ENCODE measurements around the gene ARSG. TPM values are rescaled to one million over a fixed set of nuclear protein-coding genes. Genes with fewer than 3 reads are reported as not detected.

Gene ARSG
- total and polyA plus RNA-seq, 9 of the 15 experiments (the other 6 are each of a cell fraction or from before 2014, with no cell fraction given): 1.0 to 5.6 (median 1.8) TPM

DNA sequence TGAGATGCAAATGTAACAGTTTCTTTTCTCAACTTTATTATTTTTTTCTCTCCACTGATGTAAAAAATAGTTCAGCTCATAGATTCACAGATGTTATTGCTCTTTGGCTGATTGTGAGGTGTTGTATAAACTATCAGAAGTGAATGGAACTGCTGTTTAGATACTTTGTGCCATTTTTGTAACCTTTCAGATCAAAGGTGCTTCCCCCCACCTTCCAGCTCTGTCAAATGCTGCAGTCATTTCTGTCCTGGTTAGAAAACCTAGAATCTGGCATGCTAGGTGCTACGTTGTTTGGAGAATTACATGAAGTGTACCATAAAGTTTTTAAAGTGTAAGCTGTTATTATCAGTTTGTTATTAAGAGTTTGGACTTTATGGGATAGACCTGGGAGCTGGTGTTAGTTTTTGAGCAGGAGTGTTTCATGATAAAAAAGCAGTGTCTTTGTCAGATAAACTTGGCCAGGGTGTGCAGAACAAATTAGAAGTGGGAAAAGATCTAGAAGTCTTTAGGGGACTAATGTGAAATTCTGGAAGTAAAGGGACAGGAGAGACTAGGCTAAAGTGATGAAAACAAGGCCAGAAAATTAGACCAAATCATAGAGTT, 167.8 kb downstream of the ARSG start:
- BruUV-seq (replicated peaks): no TSS peak
- Histone ChIP-seq H3K79me2 (ENCODE audit: control insufficient read depth, insufficient read depth, low read length) (no peaks in the 10 kb centered on the region), H3K4me3 (no peak overlapping the region), H3K9me3 (replicated peaks; ENCODE audit: control insufficient read depth, insufficient read depth, low read depth, low read length) (no peaks in the 10 kb centered on the region), H3K9ac (ENCODE audit: insufficient read depth in 1 of 2, low read depth in 2 of 2, low read length in 2 of 2) (no peak overlapping the region), H3K36me3 (ENCODE audit: control insufficient read depth, insufficient read depth, low read length) (no peaks in the 10 kb centered on the region), H2AFZ (ENCODE audit: low read depth, low read length) (no peak overlapping the region), H3K9me1 (ENCODE audit: control insufficient read depth, insufficient read depth, low read length) (no peaks in the 10 kb centered on the region), H4K20me1 (replicated peaks; ENCODE audit: control insufficient read depth, insufficient read depth, low read length) (no peaks in the 10 kb centered on the region), H3K27ac (ENCODE audit: extremely low read depth, low read depth, low read length) (no peak overlapping the region), H3K4me2 (ENCODE audit: insufficient read depth, low read length) (peak overlapping the region; percentile 29; the same call in 1 of the 2 replicates), H3K4me1 (replicated peaks in 1 of 2; ENCODE audit: control insufficient read depth in 2 of 2, insufficient read depth in 2 of 2, low read length in 2 of 2) (peaks cover 13 to 46% of the 10 kb centered on the region in 2 experiments), H3K27me3 (ENCODE audit: control insufficient read depth in 2 of 2, insufficient read depth in 2 of 2, low read length in 2 of 2) (no peaks in the 10 kb centered on the region)
- ATAC-seq (no peak), DNase-seq (ENCODE audit: extremely low read depth in 1 of 4, low spot score in 3 of 4) (no peak), FAIRE-seq (no peak)
- POLR2A ChIA-PET: interaction anchor here (1.1 to 2.0 kb wide), 4 partner anchors 9 to 266 kb away, joined by 3 to 7 read pairs (median 3); no protein-coding TSS in a partner anchor
- intact Hi-C loops (cut with micrococcal nuclease) (no loop called here), in situ Hi-C loops (cut with MboI) (loop anchor here (25.0 kb wide), 1 partner anchor 497 kb away; no protein-coding TSS in a partner anchor)
- CTCF ChIA-PET (ENCODE audit: low intra/inter-chr PET ratio): interaction anchor here (0.6 kb wide), 1 partner anchor 52 kb away, joined by 3 read pairs; no protein-coding TSS in a partner anchor
- TF ChIP-seq, protein P1, sequence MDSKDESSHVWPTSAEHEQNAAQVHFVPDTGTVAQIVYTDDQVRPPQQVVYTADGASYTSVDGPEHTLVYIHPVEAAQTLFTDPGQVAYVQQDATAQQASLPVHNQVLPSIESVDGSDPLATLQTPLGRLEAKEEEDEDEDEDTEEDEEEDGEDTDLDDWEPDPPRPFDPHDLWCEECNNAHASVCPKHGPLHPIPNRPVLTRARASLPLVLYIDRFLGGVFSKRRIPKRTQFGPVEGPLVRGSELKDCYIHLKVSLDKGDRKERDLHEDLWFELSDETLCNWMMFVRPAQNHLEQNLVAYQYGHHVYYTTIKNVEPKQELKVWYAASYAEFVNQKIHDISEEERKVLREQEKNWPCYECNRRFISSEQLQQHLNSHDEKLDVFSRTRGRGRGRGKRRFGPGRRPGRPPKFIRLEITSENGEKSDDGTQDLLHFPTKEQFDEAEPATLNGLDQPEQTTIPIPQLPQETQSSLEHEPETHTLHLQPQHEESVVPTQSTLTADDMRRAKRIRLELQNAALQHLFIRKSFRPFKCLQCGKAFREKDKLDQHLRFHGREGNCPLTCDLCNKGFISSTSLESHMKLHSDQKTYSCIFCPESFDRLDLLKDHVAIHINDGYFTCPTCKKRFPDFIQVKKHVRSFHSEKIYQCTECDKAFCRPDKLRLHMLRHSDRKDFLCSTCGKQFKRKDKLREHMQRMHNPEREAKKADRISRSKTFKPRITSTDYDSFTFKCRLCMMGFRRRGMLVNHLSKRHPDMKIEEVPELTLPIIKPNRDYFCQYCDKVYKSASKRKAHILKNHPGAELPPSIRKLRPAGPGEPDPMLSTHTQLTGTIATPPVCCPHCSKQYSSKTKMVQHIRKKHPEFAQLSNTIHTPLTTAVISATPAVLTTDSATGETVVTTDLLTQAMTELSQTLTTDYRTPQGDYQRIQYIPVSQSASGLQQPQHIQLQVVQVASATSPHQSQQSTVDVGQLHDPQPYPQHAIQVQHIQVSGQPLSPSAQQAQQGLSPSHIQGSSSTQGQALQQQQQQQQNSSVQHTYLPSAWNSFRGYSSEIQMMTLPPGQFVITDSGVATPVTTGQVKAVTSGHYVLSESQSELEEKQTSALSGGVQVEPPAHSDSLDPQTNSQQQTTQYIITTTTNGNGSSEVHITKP (IDR thresholded peaks at IDR 0.05; ENCODE audit: partially characterized antibody): no peak
- TF ChIP-seq ZNF584 (CRISPR knock-in tag; IDR thresholded peaks at IDR 0.05; ENCODE audit: low read depth): 0 out of 2 replicates have a peak, but pooled peaks have one; percentile 22
- WGBS (ENCODE audit: insufficient coverage, low coverage, missing lambda C conversion rate): 0% methylated on average over 1 of the region's 1 CpG
